Measurements from ENCODE around the gene PCBP3.

PCBP3 gene

GRCh38 chr21:45867041-45867666 is 223.6 kb downstream of the PCBP3 start:
- DNase-seq, result no peak

GRCh38 chr21:45867671-45868081 is 224.2 kb downstream of the PCBP3 start:
- no peak for DNase-seq

- DNase-seq, result no peak
Measured at GRCh38 chr21:45868086-45868485, 224.6 kb downstream of the PCBP3 start.

- DNase-seq, result no peak
Measured at GRCh38 chr21:45868488-45868887, 225.0 kb downstream of the PCBP3 start.

DNA sequence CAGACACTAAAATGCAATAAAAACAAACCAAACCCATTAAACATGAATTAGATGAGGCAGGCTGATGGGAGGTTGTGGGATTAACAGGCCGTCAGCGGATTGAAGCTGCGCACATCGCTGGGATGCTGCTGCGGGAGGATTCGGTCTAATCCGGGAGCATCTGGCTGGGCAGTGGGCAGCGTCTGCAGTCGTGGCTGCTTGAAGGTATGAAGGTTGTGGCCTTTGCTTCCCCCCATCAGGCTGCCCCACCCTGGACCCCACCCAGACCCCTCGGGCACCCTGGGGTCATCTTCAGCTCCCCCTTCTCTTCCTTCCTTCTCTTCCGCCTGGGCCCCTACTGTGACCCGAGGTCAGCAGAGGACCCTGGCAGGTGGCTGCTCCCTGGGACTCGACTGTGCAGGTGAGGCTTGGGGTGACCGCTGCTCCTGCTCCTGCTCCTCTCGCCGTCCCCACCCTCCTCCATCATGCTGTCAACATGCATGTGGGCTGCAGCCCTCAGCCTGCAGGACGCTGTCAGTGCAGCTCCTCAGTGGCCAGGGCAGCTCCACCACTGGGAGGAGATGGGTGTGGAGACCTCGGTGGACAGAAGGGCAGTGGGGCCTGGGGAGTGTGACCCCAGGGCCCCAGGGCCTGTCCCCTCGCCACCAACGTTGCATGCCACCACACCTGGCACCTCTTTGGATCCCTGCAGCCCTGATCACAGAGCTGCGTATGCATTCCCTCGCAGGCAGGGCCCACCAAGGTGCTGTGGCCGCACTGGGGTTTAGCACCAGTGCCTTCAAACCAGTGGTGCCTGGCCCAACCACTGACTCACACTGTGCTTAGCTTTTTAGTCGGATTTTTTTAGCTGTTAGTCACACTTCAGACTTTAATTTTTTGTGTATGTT is 225.8 kb downstream of the PCBP3 start:
- DNase-seq, result no peak

GRCh38 chr21:45870421-45870820 is 226.9 kb downstream of the PCBP3 start:
- DNase-seq, result no peak

DNA sequence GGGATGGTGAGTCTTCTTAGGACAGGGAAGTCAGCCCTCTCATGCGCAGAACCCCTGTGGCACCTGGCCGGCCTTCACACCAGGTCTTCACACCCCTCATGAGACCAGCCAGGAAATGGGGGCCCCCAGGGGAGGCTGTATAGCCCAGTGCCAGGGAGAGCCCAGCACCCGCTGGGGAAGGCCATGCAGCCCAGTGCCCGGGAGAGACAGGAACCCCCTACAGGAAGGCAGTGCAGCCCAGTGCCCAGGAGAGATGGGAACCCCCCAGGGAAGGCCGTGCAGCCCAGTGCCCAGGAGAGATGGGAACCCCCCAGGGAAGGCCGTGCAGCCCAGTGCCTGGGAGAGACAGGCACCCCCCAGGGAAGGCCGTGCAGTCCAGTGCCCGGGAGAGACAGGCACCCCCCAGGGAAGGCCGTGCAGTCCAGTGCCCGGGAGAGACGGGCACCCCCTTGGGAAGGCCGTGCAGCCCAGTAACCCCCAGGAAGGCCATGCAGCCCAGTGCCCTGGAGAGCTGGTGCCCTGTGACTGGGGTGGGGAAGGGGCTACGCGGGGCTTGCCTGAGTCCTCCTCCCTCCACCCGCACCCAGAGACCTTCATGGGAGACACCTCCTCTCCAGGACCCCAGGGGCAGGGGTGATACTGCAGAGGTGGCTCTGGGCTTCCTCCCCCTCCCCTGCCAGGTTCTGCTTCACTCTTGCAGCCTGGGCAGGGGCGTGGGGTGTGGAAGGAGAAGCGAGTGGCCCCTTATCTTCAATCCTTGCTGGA is 227.5 kb downstream of the PCBP3 start:
- DNase-seq, result no peak

DNA sequence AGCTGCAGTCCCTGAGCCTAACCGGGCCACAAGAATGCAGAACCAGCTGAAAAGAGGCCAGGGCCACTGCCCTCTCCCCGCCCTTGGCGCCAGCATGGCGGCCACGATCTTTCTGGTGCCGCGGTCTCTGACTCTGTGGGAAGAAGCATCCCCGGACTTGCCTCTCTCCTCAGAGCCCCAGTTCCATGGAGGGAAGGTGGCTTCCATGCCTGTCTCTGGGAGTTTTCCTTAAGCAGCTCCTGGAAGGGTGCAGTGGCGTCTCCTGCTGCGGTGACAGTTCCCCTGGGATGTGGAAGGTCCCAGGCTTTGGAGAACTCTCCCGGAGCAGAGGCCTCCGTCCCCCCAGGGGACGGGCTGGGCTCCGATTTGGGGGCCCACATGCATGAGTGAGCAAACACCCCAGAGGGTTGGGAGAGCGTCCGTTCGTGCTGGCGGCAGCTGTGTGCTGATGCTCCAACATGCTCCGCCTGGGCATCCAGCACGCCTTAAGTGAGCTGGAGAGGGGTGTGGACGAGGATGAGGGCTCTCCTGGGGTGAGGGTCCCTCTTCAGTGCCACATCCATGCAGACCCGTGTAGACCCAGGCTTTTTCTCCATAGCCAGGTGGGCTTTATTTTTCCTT is 228.2 kb downstream of the PCBP3 start:
- DNase-seq, result no peak

DNA sequence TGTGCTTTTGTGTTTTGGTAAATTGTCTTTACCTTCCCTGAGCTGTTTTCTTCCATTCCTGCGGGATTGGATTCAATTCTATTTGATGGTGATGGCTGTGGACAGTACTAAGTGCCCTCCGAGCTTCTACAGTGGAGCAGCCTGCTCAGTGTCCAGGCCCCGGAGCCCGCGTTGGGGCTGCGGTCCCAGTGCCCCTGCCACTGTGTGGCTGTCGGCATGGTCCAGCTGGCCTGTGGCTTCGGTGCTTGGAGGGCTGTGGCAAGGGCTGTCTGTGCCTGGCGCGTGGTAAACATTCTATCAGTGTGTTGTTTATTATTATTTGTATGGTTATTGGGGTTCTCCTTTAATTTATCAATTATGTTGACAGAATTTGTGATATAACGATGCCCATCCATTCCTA is 228.9 kb downstream of the PCBP3 start:
- no peak for DNase-seq

GRCh38 chr21:45872902-45873301 is 229.4 kb downstream of the PCBP3 start:
- no peak for DNase-seq

DNA sequence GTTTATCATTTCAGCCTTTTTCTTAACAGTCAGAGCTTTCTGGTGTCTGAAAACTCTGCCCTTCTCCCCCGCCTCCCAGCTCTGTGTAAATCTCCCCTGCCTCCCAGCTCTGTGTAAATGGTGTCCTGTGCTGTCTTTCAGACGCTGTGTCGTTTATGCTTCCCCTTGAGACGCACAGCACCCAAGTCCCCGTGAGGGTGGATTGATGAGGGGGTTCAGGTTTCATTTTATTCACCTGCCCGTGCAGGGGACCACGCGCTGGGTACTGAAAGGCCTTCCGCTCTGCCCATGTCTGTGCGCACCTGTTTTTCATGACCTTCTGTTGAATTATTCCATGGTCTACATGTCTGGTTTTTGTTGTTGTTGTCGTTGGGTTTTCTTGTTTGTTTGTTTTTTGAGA is 229.9 kb downstream of the PCBP3 start:
- no peak for DNase-seq

- DNase-seq, result no peak
Measured at GRCh38 chr21:45873866-45874265, 230.3 kb downstream of the PCBP3 start.

GRCh38 chr21:45874716-45875415 is 231.3 kb downstream of the PCBP3 start:
- DNase-seq, result no peak

- no peak for DNase-seq
Measured at GRCh38 chr21:45875416-45875760, 231.9 kb downstream of the PCBP3 start.

GRCh38 chr21:45875881-45876280 is 232.4 kb downstream of the PCBP3 start:
- DNase-seq, result no peak

GRCh38 chr21:45876381-45877170 is 233.1 kb downstream of the PCBP3 start:
- no peak for DNase-seq

GRCh38 chr21:45877171-45877438 is 233.6 kb downstream of the PCBP3 start:
- DNase-seq, result no peak

DNA sequence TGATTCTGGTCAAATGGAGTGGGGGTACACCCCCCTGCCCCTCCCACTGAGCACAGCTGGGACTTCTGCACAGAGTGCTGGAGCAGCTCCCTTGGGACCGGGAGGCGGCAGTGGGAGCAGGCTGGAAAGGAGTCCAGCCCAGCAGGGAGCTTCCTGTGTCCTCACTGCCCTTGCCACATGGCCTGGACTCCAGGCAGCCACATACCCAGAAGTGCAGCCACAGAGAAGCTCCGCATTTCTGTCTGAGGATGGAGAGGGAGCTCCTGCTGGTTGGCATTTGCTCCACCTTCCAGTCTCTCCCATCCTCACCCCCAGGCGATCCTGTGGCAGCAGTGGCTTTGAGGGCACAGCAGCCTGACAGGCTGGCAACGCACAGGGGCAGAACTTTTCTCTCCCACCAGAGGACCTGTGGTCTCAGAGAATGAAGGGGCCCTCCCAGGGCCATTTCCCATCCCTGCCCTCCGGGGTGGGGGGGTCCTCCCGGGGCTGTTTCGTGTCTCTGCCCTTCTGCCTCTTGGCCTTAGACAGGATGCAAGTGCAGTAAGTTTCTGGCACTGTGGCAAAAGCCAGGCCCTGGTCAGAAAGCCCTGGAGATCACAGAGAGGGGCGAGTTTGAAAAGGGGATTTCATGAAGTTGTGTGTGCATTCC is 234.4 kb downstream of the PCBP3 start:
- DNase-seq, result no peak

GRCh38 chr21:45880097-45881068 is 236.9 kb downstream of the PCBP3 start:
- peak; percentile 80 for DNase-seq

- no peak for DNase-seq
Measured at GRCh38 chr21:45882645-45883044, 239.1 kb downstream of the PCBP3 start.
